Measurements from ENCODE around the gene FAM50B.

Gene FAM50B

GRCh38 chr6:3874069-3874468 lies 24.9 kb downstream of the FAM50B start:
- Histone ChIP-seq H3K79me2 (ENCODE audit: insufficient read depth, low read length) (no peaks in the 10 kb centered on the region), H3K4me2 (ENCODE audit: low read depth, low read length, poor library complexity, severe bottlenecking) (no peak overlapping the region), H3K4me1 (ENCODE audit: insufficient read depth, low read length, poor library complexity, severe bottlenecking) (no peaks in the 10 kb centered on the region), H3F3A (ENCODE audit: low read depth) (no peaks in the 10 kb centered on the region), H3K9ac (ENCODE audit: low read depth, low read length, poor library complexity, severe bottlenecking) (no peak overlapping the region), H3K36me3 (ENCODE audit: insufficient read depth, low read length) (no peaks in the 10 kb centered on the region), H4K20me1 (ENCODE audit: insufficient read depth, low read length, poor library complexity, severe bottlenecking) (no peaks in the 10 kb centered on the region), H3K4me3 (ENCODE audit: low read length, poor library complexity, severe bottlenecking) (no peak overlapping the region), H2AFZ (ENCODE audit: low read length) (no peak overlapping the region), H3K9me2 (replicated peaks; ENCODE audit: low read depth, low read length) (no peaks in the 10 kb centered on the region), H3K27me3 (ENCODE audit: insufficient read depth, low read length, poor library complexity, severe bottlenecking) (peaks cover 7% of the 10 kb centered on the region), H3K9me3 (ENCODE audit: insufficient read depth, low read depth, low read length) (no peaks in the 10 kb centered on the region)
- TF ChIP-seq EZH2phosphoT487 (IDR thresholded peaks at IDR 0.05; ENCODE audit: borderline replicate concordance) = no peak
- TF ChIP-seq, protein P1, sequence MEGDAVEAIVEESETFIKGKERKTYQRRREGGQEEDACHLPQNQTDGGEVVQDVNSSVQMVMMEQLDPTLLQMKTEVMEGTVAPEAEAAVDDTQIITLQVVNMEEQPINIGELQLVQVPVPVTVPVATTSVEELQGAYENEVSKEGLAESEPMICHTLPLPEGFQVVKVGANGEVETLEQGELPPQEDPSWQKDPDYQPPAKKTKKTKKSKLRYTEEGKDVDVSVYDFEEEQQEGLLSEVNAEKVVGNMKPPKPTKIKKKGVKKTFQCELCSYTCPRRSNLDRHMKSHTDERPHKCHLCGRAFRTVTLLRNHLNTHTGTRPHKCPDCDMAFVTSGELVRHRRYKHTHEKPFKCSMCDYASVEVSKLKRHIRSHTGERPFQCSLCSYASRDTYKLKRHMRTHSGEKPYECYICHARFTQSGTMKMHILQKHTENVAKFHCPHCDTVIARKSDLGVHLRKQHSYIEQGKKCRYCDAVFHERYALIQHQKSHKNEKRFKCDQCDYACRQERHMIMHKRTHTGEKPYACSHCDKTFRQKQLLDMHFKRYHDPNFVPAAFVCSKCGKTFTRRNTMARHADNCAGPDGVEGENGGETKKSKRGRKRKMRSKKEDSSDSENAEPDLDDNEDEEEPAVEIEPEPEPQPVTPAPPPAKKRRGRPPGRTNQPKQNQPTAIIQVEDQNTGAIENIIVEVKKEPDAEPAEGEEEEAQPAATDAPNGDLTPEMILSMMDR (conservative IDR thresholded peaks at IDR 0.05; ENCODE audit: low read length) = no peak

DNA sequence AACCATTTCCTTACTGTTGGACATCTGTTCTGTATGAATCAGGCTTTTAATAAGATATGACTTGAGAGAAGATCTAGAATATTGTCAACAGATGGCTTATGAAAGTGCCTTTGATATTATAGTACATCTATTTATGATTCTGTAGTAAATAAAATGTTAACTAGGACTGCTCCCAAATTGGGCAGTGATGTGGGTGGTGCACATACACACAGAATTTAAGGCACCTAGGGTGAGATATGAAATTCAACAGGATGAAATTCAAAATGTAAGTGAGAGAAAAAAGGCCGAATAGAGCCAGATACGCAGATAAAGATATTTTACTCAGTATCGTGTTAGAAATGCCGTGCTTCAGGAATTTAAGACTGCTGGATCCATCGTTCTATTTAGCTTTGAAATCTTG lies 26.3 kb downstream of the FAM50B start:
- Histone ChIP-seq H3K36me3 (ENCODE audit: insufficient read depth, low read length) (no peaks in the 10 kb centered on the region), H3K9me3 (ENCODE audit: insufficient read depth, low read depth, low read length) (no peaks in the 10 kb centered on the region), H3K4me1 (ENCODE audit: insufficient read depth, low read length, poor library complexity, severe bottlenecking) (no peaks in the 10 kb centered on the region), H3K9ac (ENCODE audit: low read depth, low read length, poor library complexity, severe bottlenecking) (no peak overlapping the region), H3K4me3 (ENCODE audit: low read length, poor library complexity, severe bottlenecking) (no peak overlapping the region), H3K27me3 (ENCODE audit: insufficient read depth, low read length, poor library complexity, severe bottlenecking) (peaks cover 7% of the 10 kb centered on the region), H2AFZ (ENCODE audit: low read length) (no peak overlapping the region), H3K9me2 (replicated peaks; ENCODE audit: low read depth, low read length) (no peaks in the 10 kb centered on the region), H4K20me1 (ENCODE audit: insufficient read depth, low read length, poor library complexity, severe bottlenecking) (no peaks in the 10 kb centered on the region), H3F3A (ENCODE audit: low read depth) (no peaks in the 10 kb centered on the region), H3K4me2 (ENCODE audit: low read depth, low read length, poor library complexity, severe bottlenecking) (no peak overlapping the region), H3K79me2 (ENCODE audit: insufficient read depth, low read length) (no peaks in the 10 kb centered on the region)
- TF ChIP-seq, protein P1 (conservative IDR thresholded peaks at IDR 0.05; ENCODE audit: low read length) = no peak
- TF ChIP-seq EZH2phosphoT487 (IDR thresholded peaks at IDR 0.05; ENCODE audit: borderline replicate concordance) = no peak

DNA sequence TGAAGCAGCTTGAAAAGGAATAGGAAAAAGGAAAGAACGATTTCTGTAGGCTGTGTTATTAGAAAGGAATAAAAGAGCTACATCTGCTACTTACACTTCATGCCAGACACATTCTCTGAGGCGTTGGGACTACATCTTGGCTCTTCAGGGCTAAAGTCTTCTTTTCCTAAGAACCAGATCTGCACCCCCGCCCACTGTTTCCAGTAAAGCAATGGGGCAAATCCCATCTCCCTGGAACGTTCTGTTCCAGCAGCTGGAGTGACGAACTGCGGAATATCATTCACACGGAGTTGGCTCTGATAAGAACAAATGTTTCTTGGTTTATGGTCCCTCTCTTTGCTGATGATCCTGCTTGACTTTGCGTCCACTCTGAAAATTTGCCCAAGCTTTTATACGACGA lies 26.9 kb downstream of the FAM50B start:
- H3K4me1 ChIP-seq (ENCODE audit: insufficient read depth, low read length, poor library complexity, severe bottlenecking) = no peaks in the 10 kb centered on the region
- H3K36me3 ChIP-seq (ENCODE audit: insufficient read depth, low read length) = no peaks in the 10 kb centered on the region
- H2AFZ ChIP-seq (ENCODE audit: low read length) = no peak overlapping the region
- H3F3A ChIP-seq (ENCODE audit: low read depth) = no peaks in the 10 kb centered on the region
- no peaks in the 10 kb centered on the region for H3K79me2 ChIP-seq (ENCODE audit: insufficient read depth, low read length)
- H4K20me1 ChIP-seq (ENCODE audit: insufficient read depth, low read length, poor library complexity, severe bottlenecking) = no peaks in the 10 kb centered on the region
- TF ChIP-seq, protein P1 (conservative IDR thresholded peaks at IDR 0.05; ENCODE audit: low read length) = no peak
- no peak for TF ChIP-seq EZH2phosphoT487 (IDR thresholded peaks at IDR 0.05; ENCODE audit: borderline replicate concordance)
- H3K4me2 ChIP-seq (ENCODE audit: low read depth, low read length, poor library complexity, severe bottlenecking) = no peak overlapping the region
- H3K9me2 ChIP-seq (replicated peaks; ENCODE audit: low read depth, low read length) = no peaks in the 10 kb centered on the region
- H3K9me3 ChIP-seq (ENCODE audit: insufficient read depth, low read depth, low read length) = no peaks in the 10 kb centered on the region
- peaks cover 7% of the 10 kb centered on the region for H3K27me3 ChIP-seq (ENCODE audit: insufficient read depth, low read length, poor library complexity, severe bottlenecking)
- H3K9ac ChIP-seq (ENCODE audit: low read depth, low read length, poor library complexity, severe bottlenecking) = no peak overlapping the region
- no peak overlapping the region for H3K4me3 ChIP-seq (ENCODE audit: low read length, poor library complexity, severe bottlenecking)
